ENCODE measurements around the gene ITGAX. TPM values are rescaled to one million over a fixed set of nuclear protein-coding genes. Genes with fewer than 3 reads are reported as not detected.

Gene ITGAX
- total and polyA plus RNA-seq, 10 of the 15 experiments (the other 5 are each of a cell fraction or from before 2014, with no cell fraction given), result 1.6 to 37.9 (median 17.9) TPM

GRCh38 chr16:31365131-31365865 is 10.3 kb downstream of the ITGAX start (continued):
- peak; percentile 22; the same call in 1 of the 2 replicates for TF ChIP-seq RELB (IDR thresholded peaks at IDR 0.05; ENCODE audit: low read depth)
- TF ChIP-seq MLLT1 (IDR thresholded peaks at IDR 0.05), result 0 out of 2 replicates have a peak, but pooled peaks have one; percentile 25
- TF ChIP-seq NRF1 (conservative IDR thresholded peaks at IDR 0.05; ENCODE audit: low read depth, low read length), result no peak
- TF ChIP-seq MTA2 (IDR thresholded peaks at IDR 0.05; ENCODE audit: low read depth), result peak; percentile 80
- 0 out of 2 replicates have a peak, but pooled peaks have one; percentile 23 for TF ChIP-seq NBN (IDR thresholded peaks at IDR 0.05)
- TF ChIP-seq ZNF24 (IDR thresholded peaks at IDR 0.05), result no peak
- peak; percentile 53; the same call in 1 of the 2 replicates for TF ChIP-seq IKZF1 (conservative IDR thresholded peaks at IDR 0.05)
- no peak for TF ChIP-seq JUND (IDR thresholded peaks at IDR 0.05; ENCODE audit: low read depth, low read length)
- no peak for TF ChIP-seq BMI1 (IDR thresholded peaks at IDR 0.05; ENCODE audit: borderline replicate concordance)
- TF ChIP-seq MEF2B (IDR thresholded peaks at IDR 0.05; ENCODE audit: partially characterized antibody, poor library complexity, severe bottlenecking), result peak; percentile 85
- TF ChIP-seq ATF7 (IDR thresholded peaks at IDR 0.05; ENCODE audit: low read depth), result peak; percentile 76
- no peak for TF ChIP-seq SPI1 (IDR thresholded peaks at IDR 0.05; ENCODE audit: borderline replicate concordance, insufficient read depth, low read depth, low read length)
- peak; percentile 36; the same call in 1 of the 2 replicates for TF ChIP-seq RAD51 (IDR thresholded peaks at IDR 0.05)
- peak; percentile 53 for TF ChIP-seq ZNF384 (IDR thresholded peaks at IDR 0.05; ENCODE audit: borderline replicate concordance, low read depth, low read length)
- 0 out of 2 replicates have a peak, but pooled peaks have one; percentile 55 for TF ChIP-seq PAX8 (IDR thresholded peaks at IDR 0.05)

Data from GM12878 (cell line).